ENCODE measurements around the gene LIPT2.
"Not testable (repeated sequence)": the region's sequence is repeated elsewhere in the genome, so short reads cannot be mapped to it uniquely, and the experiment has no call there.

The LIPT2 gene

GRCh38 chr11:74492974-74493790 lies at the start of gene LIPT2:
TSS of gene LIPT2 (minus strand) at chr11:74493724. CDS start at chr11:74493703, 21 bp downstream.
- peak; percentile 44 to 97 (median 88) for DNase-seq

- DNase-seq = no peak
Observed at GRCh38 chr11:74541466-74541865, 47.9 kb upstream of the LIPT2 start.

GRCh38 chr11:74540270-74540669 lies 46.7 kb upstream of the LIPT2 start:
- no peak for DNase-seq

- no peak for DNase-seq
Observed at GRCh38 chr11:74538680-74539079, 45.2 kb upstream of the LIPT2 start.

DNA sequence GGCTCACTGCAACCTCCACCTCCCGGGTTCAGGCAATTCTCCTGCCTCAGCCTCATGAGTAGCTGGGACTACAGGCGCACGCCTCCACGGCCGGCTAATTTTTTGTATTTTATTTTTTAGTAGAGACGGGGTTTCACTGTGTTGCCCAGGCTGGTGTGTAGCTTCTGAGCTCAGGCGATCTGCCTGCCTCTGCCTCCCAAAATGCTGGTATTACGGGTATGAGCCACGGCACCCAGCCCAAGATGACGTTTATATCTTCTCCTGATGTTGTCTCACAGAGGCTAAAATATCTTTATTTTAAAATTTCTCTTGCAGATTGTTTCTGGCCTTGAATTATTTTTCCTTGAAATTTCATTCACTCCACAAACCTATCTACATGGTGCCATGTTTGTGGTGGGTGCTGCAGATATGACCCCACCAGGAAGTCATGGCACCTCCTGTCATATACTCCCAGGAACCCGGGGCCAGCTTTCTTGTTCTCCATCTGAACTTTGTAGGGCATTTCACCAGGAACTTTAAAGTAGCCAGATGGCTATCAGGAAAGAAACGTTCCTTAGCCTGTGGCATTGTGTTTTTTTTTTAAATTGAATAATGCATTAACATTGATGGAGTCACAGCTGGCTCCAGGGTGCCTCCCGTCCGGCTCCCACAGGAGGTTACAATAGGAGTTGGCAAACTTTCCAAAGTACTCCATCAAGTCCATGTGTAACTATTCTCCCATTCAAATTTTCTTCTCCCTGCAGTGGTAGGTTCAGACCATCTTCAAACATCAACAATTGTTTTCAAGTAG lies 42.0 kb upstream of the LIPT2 start:
- DNase-seq = no peak

DNA sequence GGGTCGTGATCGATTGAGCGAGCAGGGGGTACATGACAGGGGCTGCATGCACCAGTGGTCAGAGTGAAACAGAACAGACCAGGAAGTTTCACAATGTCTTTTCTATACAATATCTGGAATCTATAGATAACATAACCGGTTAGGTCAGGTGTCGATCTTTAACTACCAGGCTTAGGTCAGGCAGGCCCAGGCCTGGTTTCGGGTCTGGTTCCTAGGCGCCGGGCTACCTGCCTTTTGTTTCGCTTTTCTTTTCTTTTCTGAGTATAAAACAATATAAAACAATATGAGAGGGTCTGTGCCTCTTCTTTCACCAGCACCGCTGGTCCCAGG lies 41.4 kb upstream of the LIPT2 start:
- not testable (repeated sequence) for DNase-seq

- DNase-seq = no peak
Observed at GRCh38 chr11:74534216-74534945, 40.9 kb upstream of the LIPT2 start.

- DNase-seq = no peak
Observed at GRCh38 chr11:74533421-74533820, 39.9 kb upstream of the LIPT2 start.

DNA sequence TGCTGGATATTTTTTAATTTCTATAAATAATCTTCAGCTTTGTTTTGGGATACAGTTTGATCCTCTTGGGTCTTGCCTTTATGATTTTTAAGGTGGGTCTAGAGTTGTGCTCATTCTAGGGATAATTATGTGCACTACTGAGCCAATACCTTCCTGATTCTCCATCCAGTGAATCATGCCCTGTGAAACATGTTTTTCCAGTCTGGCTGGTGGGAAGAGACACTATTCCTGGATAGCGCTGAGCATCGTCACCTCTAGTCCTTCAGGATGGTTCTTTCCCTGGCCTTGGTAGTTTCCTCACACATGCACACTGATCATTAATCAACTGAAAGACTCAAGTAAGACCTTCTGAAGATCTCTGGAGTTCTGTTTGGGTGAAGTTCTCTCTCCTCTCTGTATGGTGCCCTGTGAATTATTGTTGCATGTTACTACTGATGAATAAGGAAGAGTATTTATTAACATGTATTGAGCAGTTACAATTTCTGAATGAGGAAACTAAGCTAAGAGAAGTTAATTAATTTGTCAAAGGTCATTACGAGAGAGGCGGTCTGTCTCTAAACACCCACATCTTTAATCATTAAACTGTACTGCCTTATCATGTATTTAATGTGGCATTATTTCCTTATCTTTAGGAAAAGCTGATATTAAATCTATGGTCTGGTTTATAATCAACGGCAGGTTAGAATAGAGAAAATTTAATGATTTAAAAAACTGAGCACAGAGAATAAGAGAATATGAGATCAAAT lies 39.1 kb upstream of the LIPT2 start:
- DNase-seq = no peak

GRCh38 chr11:74524978-74525377 lies 31.5 kb upstream of the LIPT2 start:
- DNase-seq = no peak

- no peak for DNase-seq
Observed at GRCh38 chr11:74524501-74524900, 31.0 kb upstream of the LIPT2 start.

DNA sequence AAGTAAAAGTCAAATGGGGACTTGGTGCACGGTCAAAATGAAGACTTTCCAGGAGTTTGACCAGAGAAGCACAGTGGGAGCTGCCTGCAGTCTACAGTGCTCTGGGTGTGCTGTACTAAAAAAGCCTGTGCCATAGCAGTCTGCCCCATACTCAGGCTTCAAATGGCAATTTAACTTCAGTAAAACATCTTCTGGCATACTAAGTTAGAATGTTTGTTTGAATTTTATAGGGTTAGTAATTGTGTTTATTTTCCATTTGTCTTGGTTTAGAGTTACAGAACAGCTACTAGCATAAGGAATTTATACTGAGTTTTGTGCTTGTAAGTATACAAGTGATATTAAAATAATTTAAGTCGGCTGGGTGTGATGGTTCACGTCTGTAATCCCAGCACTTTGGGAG lies 29.3 kb upstream of the LIPT2 start:
- no peak for DNase-seq

DNA sequence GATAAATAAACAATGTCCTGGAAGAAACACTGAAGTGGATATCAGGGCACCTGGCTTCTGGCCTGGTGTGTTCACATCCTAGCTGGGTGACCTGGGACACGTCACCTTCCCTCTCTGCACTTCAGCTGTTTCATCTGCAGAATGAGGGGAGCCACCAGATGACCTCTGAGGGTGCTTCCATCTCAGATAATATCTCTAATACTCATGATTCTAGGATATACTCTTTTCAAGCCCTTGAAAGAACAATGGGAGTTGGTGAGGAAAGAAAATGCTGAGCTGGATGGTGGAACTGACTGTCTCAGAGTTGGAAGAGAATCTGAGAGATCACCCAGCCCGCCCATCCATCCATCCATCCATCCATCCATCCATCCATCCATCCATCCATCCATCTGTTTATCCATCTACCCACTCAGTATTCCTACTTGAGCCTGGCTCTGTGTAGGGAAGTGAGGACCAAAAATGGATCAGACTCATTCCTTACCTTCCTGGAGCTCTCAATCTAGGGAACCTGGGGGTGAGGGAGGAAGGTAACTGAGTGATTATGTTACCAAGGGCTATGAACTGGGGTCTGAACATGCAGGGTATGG lies 28.2 kb upstream of the LIPT2 start:
- no peak for DNase-seq

GRCh38 chr11:74520927-74521665 lies 27.6 kb upstream of the LIPT2 start:
- DNase-seq = no peak

- DNase-seq = no peak
Observed at GRCh38 chr11:74520316-74520715, 26.8 kb upstream of the LIPT2 start.

DNA sequence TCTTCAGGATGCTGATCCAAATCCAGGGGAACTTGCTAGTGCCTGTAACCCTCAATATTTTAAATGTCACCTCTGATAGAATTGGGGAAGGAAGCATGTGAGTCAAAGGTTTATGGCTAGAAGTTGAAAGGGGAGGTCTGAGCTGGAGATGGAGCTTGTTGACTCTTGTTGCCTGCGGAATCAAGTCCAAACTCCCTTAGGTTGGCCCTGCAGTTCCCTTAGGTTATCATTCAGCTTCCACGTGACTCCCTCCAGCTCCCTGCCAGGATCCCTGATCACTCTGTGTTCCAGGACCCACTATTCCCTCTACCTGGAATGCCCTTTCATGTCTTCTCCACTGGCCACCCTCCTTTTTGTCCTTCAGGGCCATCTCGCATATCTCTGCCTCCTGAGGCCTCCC lies 26.2 kb upstream of the LIPT2 start:
- DNase-seq = no peak

GRCh38 chr11:74517592-74517991 lies 24.1 kb upstream of the LIPT2 start:
- DNase-seq = not testable (repeated sequence)

GRCh38 chr11:74507582-74507981 lies 14.1 kb upstream of the LIPT2 start:
- DNase-seq = no peak

DNA sequence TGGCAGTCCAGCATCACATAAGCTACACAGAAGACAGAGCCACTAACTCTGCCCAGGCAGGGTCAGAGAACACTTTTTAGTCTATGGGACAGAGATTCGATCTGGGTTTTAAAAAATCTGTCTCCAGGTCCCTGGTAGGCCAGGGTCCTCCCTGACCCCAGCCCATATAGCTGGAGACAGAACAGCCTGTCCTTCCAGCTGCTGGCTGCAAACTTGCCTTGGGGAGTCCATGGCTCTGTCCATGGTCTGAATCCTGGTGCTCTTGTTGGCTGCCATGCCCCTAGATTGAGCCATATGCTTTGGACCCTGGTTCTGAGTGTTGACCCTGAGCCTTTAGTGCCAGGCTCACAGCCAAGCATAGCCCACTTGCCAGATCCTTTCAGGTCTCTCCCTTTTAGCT lies 13.3 kb upstream of the LIPT2 start:
- DNase-seq = no peak

DNA sequence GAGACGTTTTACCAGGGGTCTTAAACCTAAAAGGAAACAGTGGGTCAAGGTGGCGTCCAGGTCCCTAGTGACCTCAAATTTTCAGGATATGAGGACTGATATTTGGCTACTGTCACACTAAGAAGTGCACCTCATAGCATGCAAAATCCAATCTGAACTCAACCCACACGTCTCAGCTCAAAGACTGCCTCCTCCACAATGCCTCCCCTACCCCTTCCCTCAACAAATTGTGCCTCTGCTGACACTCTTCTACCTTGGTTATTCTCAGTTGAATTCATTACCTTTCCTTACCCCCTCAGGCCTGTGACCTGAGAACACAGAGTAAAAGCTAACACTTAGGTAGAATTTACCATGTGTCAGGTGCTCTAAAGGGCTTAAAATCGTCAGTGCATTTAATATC lies 12.4 kb upstream of the LIPT2 start:
- no peak for DNase-seq
